Heart left ventricle (tissue), 13 donors: Measurements from ENCODE around the gene ZNF197.

Source experiments
- POLR2A ChIP-seq, 2 donors: fragments of 450-650 bp; IDR thresholded peaks; one replicate each; pipeline ENCODE4 v1.6.1; 2017; ENCODE audit warnings: antibody characterized with exemption in 2 of 2, mild to moderate bottlenecking in 2 of 2, moderate library complexity in 2 of 2
- TF ChIP-seq, protein P1 (sequence below), 12 donors: fragments of 200-600 bp; sonication (generic) in 4 of 12; IDR thresholded peaks; one replicate each; pipeline versions ENCODE4 v1.5.0 to v1.8.0; 2018 to 2022; ENCODE audit warnings: antibody characterized with exemption in 12 of 12, mild to moderate bottlenecking in 5 of 12
- donor health status: ischemic (EF 13 %, LVEDD 7.1; RV severe dilation, severe dysfunction).
- donor health status: DM: no; HTN: yes; CAD: no.
- donor health status: DM: no; HTN: no; CAD: no.
- donor health status: ischemic (EF 25% LVEDD 6.9; RV normal size, moderate dysfunction).
- donor health status: ischemic (EF 25% LVEDD 5.7; RV mildly dilated, moderate dysfunction).
- donor health status: ischemic (EF 35%, LVEDD 5.7; RV mildly dilated, moderate dysfunction).
- donor health status: nonischemic (EF 11% LVEDD 7.7; RV severe dilation, severe dysfunction).
- donor health status: DM: yes; HTN: yes; CAD: no.
- donor health status: PGD.
- donor health status: ischemic (EF 29% LVEDD 5.4; RV normal size, mild dysfunction).
- donor health status: nonischemic (EF 23%, LVEDD 6.1; RV moderate dilation, normal function).

DNA sequence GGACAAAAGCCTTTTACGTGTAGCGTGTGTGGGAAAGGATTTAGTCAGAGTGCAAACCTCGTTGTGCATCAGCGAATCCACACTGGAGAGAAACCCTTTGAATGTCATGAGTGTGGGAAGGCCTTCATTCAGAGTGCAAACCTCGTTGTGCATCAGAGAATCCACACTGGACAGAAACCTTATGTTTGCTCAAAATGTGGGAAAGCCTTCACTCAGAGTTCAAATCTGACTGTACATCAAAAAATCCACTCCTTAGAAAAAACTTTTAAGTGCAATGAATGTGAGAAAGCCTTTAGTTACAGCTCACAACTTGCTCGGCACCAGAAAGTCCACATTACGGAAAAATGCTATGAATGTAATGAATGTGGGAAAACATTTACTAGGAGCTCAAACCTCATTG lies 34.2 kb downstream of the ZNF197 start:
- TF ChIP-seq, protein P1, sequence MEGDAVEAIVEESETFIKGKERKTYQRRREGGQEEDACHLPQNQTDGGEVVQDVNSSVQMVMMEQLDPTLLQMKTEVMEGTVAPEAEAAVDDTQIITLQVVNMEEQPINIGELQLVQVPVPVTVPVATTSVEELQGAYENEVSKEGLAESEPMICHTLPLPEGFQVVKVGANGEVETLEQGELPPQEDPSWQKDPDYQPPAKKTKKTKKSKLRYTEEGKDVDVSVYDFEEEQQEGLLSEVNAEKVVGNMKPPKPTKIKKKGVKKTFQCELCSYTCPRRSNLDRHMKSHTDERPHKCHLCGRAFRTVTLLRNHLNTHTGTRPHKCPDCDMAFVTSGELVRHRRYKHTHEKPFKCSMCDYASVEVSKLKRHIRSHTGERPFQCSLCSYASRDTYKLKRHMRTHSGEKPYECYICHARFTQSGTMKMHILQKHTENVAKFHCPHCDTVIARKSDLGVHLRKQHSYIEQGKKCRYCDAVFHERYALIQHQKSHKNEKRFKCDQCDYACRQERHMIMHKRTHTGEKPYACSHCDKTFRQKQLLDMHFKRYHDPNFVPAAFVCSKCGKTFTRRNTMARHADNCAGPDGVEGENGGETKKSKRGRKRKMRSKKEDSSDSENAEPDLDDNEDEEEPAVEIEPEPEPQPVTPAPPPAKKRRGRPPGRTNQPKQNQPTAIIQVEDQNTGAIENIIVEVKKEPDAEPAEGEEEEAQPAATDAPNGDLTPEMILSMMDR (IDR thresholded peaks at IDR 0.05), result no peak
- no peak for TF ChIP-seq POLR2A (IDR thresholded peaks at IDR 0.05)
